ENCODE measurements around the gene EIF3K. TPM values are rescaled to one million over a fixed set of nuclear protein-coding genes. Genes with fewer than 3 reads are reported as not detected.

EIF3K gene
- total and polyA plus RNA-seq, 2 of the 13 experiments (the other 11 are each of a cell fraction or from before 2014, with no cell fraction given): 179 to 258 TPM

DNA sequence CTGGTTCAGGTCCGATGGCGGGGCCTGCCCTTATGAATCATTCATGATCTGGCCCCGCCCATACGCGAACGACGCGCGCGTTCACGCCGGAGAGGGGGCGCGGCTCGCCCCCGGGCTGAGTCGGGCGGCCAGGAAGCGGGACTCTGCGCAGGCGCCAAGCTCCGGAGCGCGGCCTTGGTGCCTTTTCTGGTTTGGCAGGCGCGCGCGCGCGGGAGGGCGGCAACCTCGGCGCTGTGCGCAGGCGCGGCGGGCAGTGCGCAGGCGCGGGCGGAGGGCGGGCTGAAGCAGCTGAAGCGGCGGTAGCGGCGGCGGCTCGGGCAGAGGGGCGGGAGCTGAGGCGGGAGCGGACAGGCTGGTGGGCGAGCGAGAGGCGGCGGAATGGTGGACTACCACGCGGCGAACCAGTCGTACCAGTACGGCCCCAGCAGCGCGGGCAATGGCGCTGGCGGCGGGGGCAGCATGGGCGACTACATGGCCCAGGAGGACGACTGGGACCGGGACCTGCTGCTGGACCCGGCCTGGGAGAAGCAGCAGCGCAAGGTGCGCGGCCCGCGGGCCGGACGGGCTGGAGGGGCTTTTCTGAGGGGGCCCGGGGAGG is 28.5 kb downstream of the EIF3K start, which contains the start of gene ACTN4 (continued):
- TF ChIP-seq, protein P1, sequence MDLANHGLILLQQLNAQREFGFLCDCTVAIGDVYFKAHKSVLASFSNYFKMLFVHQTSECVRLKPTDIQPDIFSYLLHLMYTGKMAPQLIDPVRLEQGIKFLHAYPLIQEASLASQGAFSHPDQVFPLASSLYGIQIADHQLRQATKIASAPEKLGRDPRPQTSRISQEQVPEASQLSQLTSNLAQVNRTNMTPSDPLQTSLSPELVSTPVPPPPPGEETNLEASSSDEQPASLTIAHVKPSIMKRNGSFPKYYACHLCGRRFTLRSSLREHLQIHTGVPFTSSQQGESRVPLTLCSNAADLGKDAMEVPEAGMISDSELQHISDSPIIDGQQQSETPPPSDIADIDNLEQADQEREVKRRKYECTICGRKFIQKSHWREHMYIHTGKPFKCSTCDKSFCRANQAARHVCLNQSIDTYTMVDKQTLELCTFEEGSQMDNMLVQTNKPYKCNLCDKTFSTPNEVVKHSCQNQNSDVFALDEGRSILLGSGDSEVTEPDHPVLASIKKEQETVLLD (CRISPR knock-in tag; IDR thresholded peaks at IDR 0.05; ENCODE audit: low read depth): no peak; the same call in 1 of the 2 replicates
- TF ChIP-seq ZNF546 (CRISPR knock-in tag; conservative IDR thresholded peaks at IDR 0.05) (no peak), SIN3B (IDR thresholded peaks at IDR 0.05; ENCODE audit: low read length) (peak; percentile 38; the same call in 1 of the 2 replicates), ZBTB14 (CRISPR knock-in tag; IDR thresholded peaks at IDR 0.05) (peak; percentile 98), ARNT2 (CRISPR knock-in tag; IDR thresholded peaks at IDR 0.05; ENCODE audit: low read depth) (peak; percentile 67; the same call in 1 of the 2 replicates), SP2 (CRISPR knock-in tag; IDR thresholded peaks at IDR 0.05) (no peak; the same call in 1 of the 2 replicates), ZNF567 (CRISPR knock-in tag; IDR thresholded peaks at IDR 0.05; ENCODE audit: borderline replicate concordance) (peak; percentile 25; the same call in 1 of the 2 replicates), RERE (CRISPR knock-in tag; IDR thresholded peaks at IDR 0.05; ENCODE audit: low read depth) (no peak), ZNF431 (CRISPR knock-in tag; IDR thresholded peaks at IDR 0.05; ENCODE audit: borderline replicate concordance, low read depth) (0 out of 2 replicates have a peak, but pooled peaks have one; percentile 79), ZMAT3 (CRISPR knock-in tag; conservative IDR thresholded peaks at IDR 0.05) (peak; percentile 80), ESRRA (CRISPR knock-in tag; IDR thresholded peaks at IDR 0.05; ENCODE audit: low read depth) (no peak), PCBP1 (IDR thresholded peaks at IDR 0.05; ENCODE audit: borderline replicate concordance, low read depth, low read length) (0 out of 2 replicates have a peak, but pooled peaks have one; percentile 70), NR1H2 (CRISPR knock-in tag; IDR thresholded peaks at IDR 0.05; ENCODE audit: borderline replicate concordance, low read depth) (0 out of 2 replicates have a peak, but pooled peaks have one; percentile 29), ZNF772 (CRISPR knock-in tag; IDR thresholded peaks at IDR 0.05) (0 out of 2 replicates have a peak, but pooled peaks have one; percentile 48), MAF1 (CRISPR knock-in tag; IDR thresholded peaks at IDR 0.05; ENCODE audit: borderline replicate concordance) (no peak; the same call in 1 of the 2 replicates), NBN (conservative IDR thresholded peaks at IDR 0.05) (no peak), ZNF572 (CRISPR knock-in tag; IDR thresholded peaks at IDR 0.05) (no peak), HNRNPH1 (optimal IDR thresholded peaks at IDR 0.05; ENCODE audit: low read depth, low read length) (peak; percentile 97), ATF7-NPFF (CRISPR knock-in tag; IDR thresholded peaks at IDR 0.05; ENCODE audit: low read depth) (peak; percentile 37; the same call in 1 of the 2 replicates), YY1 (IDR thresholded peaks at IDR 0.05; ENCODE audit: insufficient read depth, insufficient replicate concordance, low read depth, low read length) (peak; percentile 79), KLF15 (CRISPR knock-in tag; IDR thresholded peaks at IDR 0.05; ENCODE audit: borderline replicate concordance) (no peak), ERF (CRISPR knock-in tag; IDR thresholded peaks at IDR 0.05) (peak; percentile 63; the same call in 1 of the 2 replicates)

Measured in HepG2 (cell line).